Neuronal stem cell (in vitro differentiated cells): ENCODE measurements around the gene VPS54.

Experiments
- DNase-seq: peaks from one replicate; pipeline ENCODE4 v3.0.0-alpha.2; 2013; ENCODE audit warnings: low spot score
- H2AFZ ChIP-seq: one replicate; pipeline ENCODE4 v1.6.1; 2013; ENCODE audit warnings: mild to moderate bottlenecking, low read length, inconsistent platforms
- H2AK5ac ChIP-seq: 2 replicates; pipeline ENCODE4 v1.6.1; 2013; ENCODE audit warnings: low read depth, mild to moderate bottlenecking, inconsistent platforms, low read length, moderate library complexity, mixed read lengths
- H2BK120ac ChIP-seq: 2 replicates; pipeline ENCODE4 v1.6.1; 2013; ENCODE audit warnings: low read depth, mild to moderate bottlenecking, inconsistent platforms, low read length, moderate library complexity, mixed read lengths
- H2BK12ac ChIP-seq: one replicate; pipeline ENCODE4 v1.6.1; 2013; ENCODE audit warnings: low read length, inconsistent platforms
- H2BK15ac ChIP-seq: 2 replicates; pipeline ENCODE4 v1.6.1; 2013; ENCODE audit warnings: mild to moderate bottlenecking, low read length, inconsistent platforms, mixed read lengths
- H2BK5ac ChIP-seq: one replicate; pipeline ENCODE4 v1.6.1; 2013; ENCODE audit warnings: inconsistent platforms, mild to moderate bottlenecking, low read length, moderate library complexity
- H3K14ac ChIP-seq: one replicate; pipeline ENCODE4 v1.6.1; 2013; ENCODE audit warnings: low read length, inconsistent platforms
- H3K18ac ChIP-seq: 2 replicates; pipeline ENCODE4 v1.6.1; 2013; ENCODE audit warnings: low read length, inconsistent platforms
- H3K23ac ChIP-seq: 2 replicates; pipeline ENCODE4 v1.6.1; 2013; ENCODE audit warnings: low read depth, mild to moderate bottlenecking, mixed read lengths, low read length, inconsistent platforms; ENCODE audit not compliant: poor library complexity
- H3K27ac ChIP-seq: replicated peaks from 3 replicates; pipeline ENCODE4 v1.5.1; 2013; ENCODE audit warnings: low read length, inconsistent platforms
- H3K27me3 ChIP-seq, 3 experiments: 2 replicates each; pipeline ENCODE4 v1.6.1; 2013; ENCODE audit warnings: low read length in 3 of 3, mild to moderate bottlenecking in 2 of 3, inconsistent platforms in 1 of 3, low read depth in 1 of 3, mixed read lengths in 1 of 3, moderate library complexity in 1 of 3; ENCODE audit not compliant: control insufficient read depth in 3 of 3, insufficient read depth in 3 of 3
- H3K36me3 ChIP-seq, 2 donors: replicated peaks in 1 of 2; 2 replicates each; pipeline ENCODE4 v1.6.1; 2013; ENCODE audit warnings: low read length in 2 of 2; ENCODE audit not compliant: control insufficient read depth in 2 of 2, insufficient read depth in 2 of 2
- H3K4ac ChIP-seq: 2 replicates; pipeline ENCODE4 v1.6.1; 2013; ENCODE audit warnings: inconsistent platforms, mild to moderate bottlenecking, low read length, moderate library complexity
- H3K4me1 ChIP-seq, 2 donors: 1 replicate in 1 of 2; 2 replicates in 1 of 2; pipeline ENCODE4 v1.6.1; 2013; ENCODE audit warnings: low read length in 2 of 2, low read depth in 1 of 2; ENCODE audit not compliant: control insufficient read depth in 2 of 2, insufficient read depth in 1 of 2
- H3K4me2 ChIP-seq: one replicate; pipeline ENCODE4 v1.6.1; 2013; ENCODE audit warnings: mild to moderate bottlenecking, low read length, inconsistent platforms; ENCODE audit not compliant: insufficient read depth, poor library complexity, severe bottlenecking
- H3K4me3 ChIP-seq, 2 donors: 2 replicates each; pipeline ENCODE4 v1.5.1; 2013; ENCODE audit warnings: low read length in 2 of 2, mild to moderate bottlenecking in 2 of 2, inconsistent platforms in 1 of 2, moderate library complexity in 1 of 2
- H3K79me1 ChIP-seq: one replicate; pipeline ENCODE4 v1.6.1; 2013; ENCODE audit warnings: low read depth, mild to moderate bottlenecking, inconsistent platforms, low read length, moderate library complexity
- H3K9ac ChIP-seq: one replicate; pipeline ENCODE4 v1.6.1; 2013; ENCODE audit warnings: mild to moderate bottlenecking, low read depth, low read length, inconsistent platforms; ENCODE audit not compliant: poor library complexity
- H3K9me3 ChIP-seq, 2 donors: replicated peaks in 1 of 2; 2 replicates each; pipeline versions ENCODE3 to v1.6.1; 2013; ENCODE audit warnings: low read length in 2 of 2, mild to moderate bottlenecking in 2 of 2, inconsistent platforms in 1 of 2, low read depth in 1 of 2, mixed read lengths in 1 of 2, moderate library complexity in 1 of 2; ENCODE audit not compliant: control insufficient read depth in 2 of 2, insufficient read depth in 1 of 2
- H4K8ac ChIP-seq: one replicate; pipeline ENCODE4 v1.6.1; 2013; ENCODE audit warnings: low read depth, mild to moderate bottlenecking, inconsistent platforms, low read length, moderate library complexity
- H4K91ac ChIP-seq: one replicate; pipeline ENCODE4 v1.6.1; 2013; ENCODE audit warnings: low read length, low read depth, mild to moderate bottlenecking, inconsistent platforms; ENCODE audit not compliant: poor library complexity
- WGBS, 2 donors: extraction: QIAGEN DNeasy Blood & Tissue Kit; methylation state at CpG; one replicate each; pipeline ENCODE4 v1.1.7; 2013; ENCODE audit warnings: missing lambda C conversion rate in 2 of 2, mixed read lengths in 1 of 2; ENCODE audit not compliant: insufficient read length in 2 of 2, insufficient replicate concordance in 1 of 2; ENCODE audit errors: extremely low coverage in 2 of 2; 5-methylcytosine and 5-hydroxymethylcytosine counted together

Gene VPS54

GRCh38 chr2:63984606-63985359, 34.4 kb downstream of the VPS54 start:
- H3K4me2 ChIP-seq, result no peak overlapping the region
- H3K27me3 ChIP-seq, result no peaks in the 10 kb centered on the region
- no peak overlapping the region for H3K4me3 ChIP-seq
- H3K14ac ChIP-seq, result no peak overlapping the region
- no peak overlapping the region for H3K23ac ChIP-seq
- peaks cover 5 to 36% of the 10 kb centered on the region in 2 donors for H3K36me3 ChIP-seq
- no peak overlapping the region for H3K18ac ChIP-seq
- H3K27ac ChIP-seq, result no peak overlapping the region
- H4K91ac ChIP-seq, result no peak overlapping the region
- WGBS, 2 donors, result no CpG with 5 or more reads among the region's 6 CpGs
- no peak overlapping the region for H2BK5ac ChIP-seq
- no peak overlapping the region for H2AFZ ChIP-seq
- no peak overlapping the region for H2BK15ac ChIP-seq
- DNase-seq, result no peak
- H3K4ac ChIP-seq, result no peak overlapping the region
- H2BK12ac ChIP-seq, result no peak overlapping the region
- no peaks in the 10 kb centered on the region for H3K4me1 ChIP-seq
- no peaks in the 10 kb centered on the region for H3K79me1 ChIP-seq
- H2BK120ac ChIP-seq, result no peak overlapping the region
- H2AK5ac ChIP-seq, result no peak overlapping the region
- no peak overlapping the region for H3K9ac ChIP-seq
- H4K8ac ChIP-seq, result no peak overlapping the region
- H3K9me3 ChIP-seq, result peaks cover under 1 to 10% of the 10 kb centered on the region in 2 donors

GRCh38 chr2:63983986-63984605, 35.1 kb downstream of the VPS54 start:
- peaks cover 0 to 5% of the 10 kb centered on the region in 2 donors for H3K9me3 ChIP-seq
- no peaks in the 10 kb centered on the region for H3K4me1 ChIP-seq
- H3K9ac ChIP-seq, result no peak overlapping the region
- no peaks in the 10 kb centered on the region for H3K79me1 ChIP-seq
- H3K23ac ChIP-seq, result no peak overlapping the region
- no peak overlapping the region for H3K27ac ChIP-seq
- H2AK5ac ChIP-seq, result no peak overlapping the region
- no peak overlapping the region for H3K4me2 ChIP-seq
- H2BK120ac ChIP-seq, result no peak overlapping the region
- no peak overlapping the region for H2BK12ac ChIP-seq
- no peaks in the 10 kb centered on the region for H3K27me3 ChIP-seq
- no peak overlapping the region for H2BK5ac ChIP-seq
- H3K18ac ChIP-seq, result no peak overlapping the region
- no peak overlapping the region for H4K91ac ChIP-seq
- H2BK15ac ChIP-seq, result no peak overlapping the region
- no CpG with 5 or more reads among the region's 2 CpGs for WGBS, 2 donors
- DNase-seq, result no peak
- no peak overlapping the region for H3K14ac ChIP-seq
- H2AFZ ChIP-seq, result no peak overlapping the region
- H4K8ac ChIP-seq, result no peak overlapping the region
- no peak overlapping the region for H3K4ac ChIP-seq
- H3K4me3 ChIP-seq, result no peak overlapping the region
- peaks cover 5 to 41% of the 10 kb centered on the region in 2 donors for H3K36me3 ChIP-seq

DNA sequence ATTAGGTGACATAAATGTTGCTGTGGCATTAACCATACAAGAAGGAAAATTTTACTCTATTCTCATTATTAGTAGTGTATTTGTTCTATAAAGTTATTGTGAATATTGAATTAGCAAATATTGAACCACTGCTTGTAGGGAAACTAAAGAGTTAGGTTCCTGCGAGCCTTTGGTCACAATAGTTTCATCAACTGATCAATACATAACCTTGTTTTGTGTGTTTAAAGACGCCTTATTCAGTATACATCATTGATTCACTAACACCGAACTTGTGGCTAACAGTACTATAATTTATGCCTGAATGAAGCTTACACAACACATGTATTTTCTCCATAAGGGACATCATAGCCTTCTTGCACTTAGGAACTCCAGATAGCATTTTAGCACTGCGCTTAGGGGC, 36.9 kb downstream of the VPS54 start:
- H3K36me3 ChIP-seq, result peaks cover 3 to 52% of the 10 kb centered on the region in 2 donors
- no peaks in the 10 kb centered on the region for H3K4me1 ChIP-seq
- H2AFZ ChIP-seq, result no peak overlapping the region
- H3K14ac ChIP-seq, result no peak overlapping the region
- no peaks in the 10 kb centered on the region for H3K79me1 ChIP-seq
- no peak overlapping the region for H3K4me3 ChIP-seq
- H3K18ac ChIP-seq, result no peak overlapping the region
- no peak overlapping the region for H2BK12ac ChIP-seq
- no peak overlapping the region for H3K9ac ChIP-seq
- WGBS, 2 donors, result no CpG with 5 or more reads among the region's 4 CpGs
- H2BK15ac ChIP-seq, result no peak overlapping the region
- H3K27ac ChIP-seq, result no peak overlapping the region
- H4K8ac ChIP-seq, result no peak overlapping the region
- no peak overlapping the region for H2BK120ac ChIP-seq
- H2AK5ac ChIP-seq, result no peak overlapping the region
- no peak overlapping the region for H2BK5ac ChIP-seq
- no peak for DNase-seq
- H4K91ac ChIP-seq, result no peak overlapping the region
- H3K23ac ChIP-seq, result no peak overlapping the region
- no peak overlapping the region for H3K4me2 ChIP-seq
- no peaks in the 10 kb centered on the region for H3K27me3 ChIP-seq
- no peak overlapping the region for H3K4ac ChIP-seq
- peaks cover 0 to 10% of the 10 kb centered on the region in 2 donors for H3K9me3 ChIP-seq

- H3K36me3 ChIP-seq, result peaks cover 3 to 53% of the 10 kb centered on the region in 2 donors
- no peaks in the 10 kb centered on the region for H3K4me1 ChIP-seq
- H2BK15ac ChIP-seq, result no peak overlapping the region
- no peak overlapping the region for H2BK5ac ChIP-seq
- H3K23ac ChIP-seq, result no peak overlapping the region
- H3K18ac ChIP-seq, result no peak overlapping the region
- no peak overlapping the region for H2AK5ac ChIP-seq
- no peak overlapping the region for H3K4me2 ChIP-seq
- H3K9me3 ChIP-seq, result peaks cover 0 to 10% of the 10 kb centered on the region in 2 donors
- no peak overlapping the region for H4K91ac ChIP-seq
- H3K79me1 ChIP-seq, result no peaks in the 10 kb centered on the region
- H4K8ac ChIP-seq, result no peak overlapping the region
- no peak overlapping the region for H3K27ac ChIP-seq
- no peak overlapping the region for H3K14ac ChIP-seq
- WGBS, 2 donors, result no CpG with 5 or more reads among the region's 3 CpGs
- no peak overlapping the region for H2AFZ ChIP-seq
- H3K9ac ChIP-seq, result no peak overlapping the region
- no peak overlapping the region for H3K4me3 ChIP-seq
- no peak for DNase-seq
- H3K4ac ChIP-seq, result no peak overlapping the region
- H2BK12ac ChIP-seq, result no peak overlapping the region
- H2BK120ac ChIP-seq, result no peak overlapping the region
- no peaks in the 10 kb centered on the region for H3K27me3 ChIP-seq
Measured at GRCh38 chr2:63981702-63982103, 37.5 kb downstream of the VPS54 start.
